ENCODE data around the gene SLC27A4. TPM values are rescaled to one million over a fixed set of nuclear protein-coding genes. Genes with fewer than 3 reads are reported as not detected.

Gene SLC27A4
- total RNA-seq, 4 donors from 2014 or later = 36.6 to 110 (median 72.2) TPM

GRCh38 chr9:128304971-128305288, 35.4 kb upstream of the SLC27A4 start:
- H3K4me3 ChIP-seq = no peak overlapping the region
- no peaks in the 10 kb centered on the region for H3K27me3 ChIP-seq
- peak overlapping the region; percentile 74 to 92 (median 84) for H3K27ac ChIP-seq
- H3K9me3 ChIP-seq = no peaks in the 10 kb centered on the region
- no peak for TF ChIP-seq CTCF (IDR thresholded peaks at IDR 0.05)
- DNase-seq = no peak
- 26 to 55% methylated on average over 5 of the region's 5 CpGs for WGBS, 2 donors
- intact Hi-C loops (cut with DNase I) = no loop called here
- H3K36me3 ChIP-seq = peaks cover 6 to 24% (median 10%) of the 10 kb centered on the region in 3 donors
- peaks cover 0 to 47% (median 14%) of the 10 kb centered on the region in 3 donors for H3K4me1 ChIP-seq

- no peak for DNase-seq
- WGBS, 2 donors = 91 to 100% methylated on average over 6 to 15 of the region's 16 CpGs
Observed at GRCh38 chr9:128309551-128309950, 30.8 kb upstream of the SLC27A4 start.

GRCh38 chr9:128310461-128310860, 29.9 kb upstream of the SLC27A4 start:
- Histone ChIP-seq H3K27me3 (no peaks in the 10 kb centered on the region), H3K27ac (no peak overlapping the region), H3K4me1 (peaks cover 0 to 29% (median 7%) of the 10 kb centered on the region in 3 donors), H3K36me3 (peaks cover 21 to 78% (median 28%) of the 10 kb centered on the region in 3 donors), H3K4me3 (no peak overlapping the region), H3K9me3 (no peaks in the 10 kb centered on the region)
- TF ChIP-seq POLR2A (IDR thresholded peaks at IDR 0.05) (no peak), CTCF (IDR thresholded peaks at IDR 0.05) (no peak)
- intact Hi-C loops (cut with DNase I) = no loop called here
- no peak for DNase-seq
- 83 to 86% methylated on average over 4 to 9 of the region's 10 CpGs for WGBS, 2 donors

More at GRCh38 chr9:128309551-128309950, 30.8 kb upstream of the SLC27A4 start:
- Histone ChIP-seq H3K27ac (no peak overlapping the region), H3K4me1 (peaks cover 0 to 38% (median 14%) of the 10 kb centered on the region in 3 donors), H3K9me3 (no peaks in the 10 kb centered on the region), H3K27me3 (no peaks in the 10 kb centered on the region), H3K4me3 (no peak overlapping the region), H3K36me3 (peaks cover 21 to 69% (median 22%) of the 10 kb centered on the region in 3 donors)
- intact Hi-C loops (cut with DNase I) = no loop called here
- TF ChIP-seq CTCF (IDR thresholded peaks at IDR 0.05) (no peak), POLR2A (IDR thresholded peaks at IDR 0.05) (no peak)

- Histone ChIP-seq H3K27ac (no peak overlapping the region), H3K4me1 (peaks cover 0 to 6% (median 0%) of the 10 kb centered on the region in 3 donors), H3K36me3 (peaks cover 14 to 99% (median 24%) of the 10 kb centered on the region in 3 donors), H3K4me3 (no peak overlapping the region), H3K9me3 (no peaks in the 10 kb centered on the region), H3K27me3 (no peaks in the 10 kb centered on the region)
- no peak for DNase-seq
- TF ChIP-seq CTCF (IDR thresholded peaks at IDR 0.05) (no peak), POLR2A (IDR thresholded peaks at IDR 0.05) (no peak)
- intact Hi-C loops (cut with DNase I) = no loop called here
- 96 to 97% methylated on average over 3 to 4 of the region's 4 CpGs for WGBS, 2 donors
Observed at GRCh38 chr9:128314697-128315096, 25.6 kb upstream of the SLC27A4 start.

- peaks cover 1 to 93% (median 12%) of the 10 kb centered on the region in 3 donors for H3K36me3 ChIP-seq
- WGBS, 2 donors = 72 to 78% methylated on average over 7 to 8 of the region's 9 CpGs
- H3K4me3 ChIP-seq = no peak overlapping the region
- intact Hi-C loops (cut with DNase I) = no loop called here
- H3K27ac ChIP-seq = peak overlapping the region in 2 of 4 donors; percentile 62 to 68
- TF ChIP-seq POLR2A (IDR thresholded peaks at IDR 0.05) (no peak), CTCF (IDR thresholded peaks at IDR 0.05) (no peak)
- no peaks in the 10 kb centered on the region for H3K9me3 ChIP-seq
- no peaks in the 10 kb centered on the region for H3K27me3 ChIP-seq
- H3K4me1 ChIP-seq = peaks cover 3 to 13% (median 3%) of the 10 kb centered on the region in 3 donors
- no peak for DNase-seq
Observed at GRCh38 chr9:128316421-128316820, 23.9 kb upstream of the SLC27A4 start.
